ENCODE data around the gene PSEN2. TPM values are rescaled to one million over a fixed set of nuclear protein-coding genes. Genes with fewer than 3 reads are reported as not detected.

The PSEN2 gene
- total RNA-seq, 1 experiment from 2014 or later, result 17.4 TPM

DNA sequence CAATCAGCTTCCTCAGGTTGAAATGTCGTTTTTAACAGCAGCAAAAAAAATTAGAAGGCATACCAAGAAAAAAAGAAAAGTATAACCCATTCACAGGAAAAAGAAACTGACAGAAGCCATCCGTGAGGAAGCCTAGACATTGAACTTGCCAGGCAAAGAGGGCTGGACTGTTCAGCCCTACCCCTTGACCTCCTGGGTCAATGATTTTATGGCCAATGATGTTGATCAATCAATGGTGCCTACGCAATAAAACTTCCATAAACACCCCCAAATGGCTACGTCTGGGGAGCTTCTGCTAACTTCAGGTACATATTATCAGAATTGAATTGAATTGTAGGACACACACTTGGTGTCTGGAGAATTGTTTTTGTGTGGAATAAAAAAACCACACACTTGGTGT is 4.8 kb upstream of the PSEN2 start:
- whole genome bisulfite sequencing (ENCODE audit: extremely low coverage, insufficient read length, low lambda C conversion rate), result no CpG with 5 or more reads among the region's 4 CpGs
- no peaks in the 10 kb centered on the region for H3K23me2 ChIP-seq (ENCODE audit: insufficient read length, low read depth, low read length, poor library complexity, severe bottlenecking)
- no peak overlapping the region for H2BK120ac ChIP-seq (ENCODE audit: low read depth, low read length, poor library complexity, severe bottlenecking)
- peaks cover 9% of the 10 kb centered on the region; the same call in 1 of the 2 replicates for H3K4me1 ChIP-seq (ENCODE audit: insufficient read depth, low read length)
- no peak overlapping the region for H2BK12ac ChIP-seq (ENCODE audit: insufficient read length, low read depth, low read length)
- H3K14ac ChIP-seq (ENCODE audit: insufficient read depth, low read length), result no peak overlapping the region
- H2AFZ ChIP-seq (ENCODE audit: low read length), result no peak overlapping the region
- no peaks in the 10 kb centered on the region for H3K79me2 ChIP-seq (ENCODE audit: insufficient read depth, low read length)
- H3K56ac ChIP-seq (ENCODE audit: insufficient read length, low read depth, low read length), result no peak overlapping the region
- no peak overlapping the region for H4K91ac ChIP-seq (ENCODE audit: insufficient read length, low read depth, low read length)
- no peak overlapping the region for H3K9ac ChIP-seq (ENCODE audit: extremely low read depth, insufficient read length, low read length)
- Mint-ChIP-seq H3K9me3 (no peaks in the 10 kb centered on the region; a peak in 1 of 5 replicates), H3K36me3 (ENCODE audit: insufficient read depth in 1 of 3, low read depth in 3 of 3) (peaks cover 0 to 5% (median 0%) of the 10 kb centered on the region in 3 experiments; a peak in 1 of 7 replicates), H3K4me1 (peaks cover 24 to 31% of the 10 kb centered on the region in 2 experiments), H3K27me3 (ENCODE audit: low read depth) (peaks cover 15% of the 10 kb centered on the region), H3K27ac (no peak overlapping the region), H3K4me3 (no peak overlapping the region)
- no peak overlapping the region for H3K4ac ChIP-seq (ENCODE audit: low read depth, low read length)
- no peak overlapping the region for H3K18ac ChIP-seq (ENCODE audit: insufficient read length, low read depth, low read length)
- no peak overlapping the region for H3K4me2 ChIP-seq (ENCODE audit: insufficient read depth, insufficient read length, low read length)
- DNase-seq, result no peak
- H3K23ac ChIP-seq (ENCODE audit: insufficient read length, low read depth, low read length), result no peak overlapping the region
- no peak overlapping the region for H4K8ac ChIP-seq (replicated peaks; ENCODE audit: insufficient read length, low read depth, low read length)
- H3T11ph ChIP-seq (ENCODE audit: low read length), result no peak overlapping the region
- no peak overlapping the region for H4K5ac ChIP-seq (ENCODE audit: insufficient read length, low read depth, low read length)
- no peak overlapping the region for H2AK5ac ChIP-seq (ENCODE audit: insufficient read length, low read length)
- TF ChIP-seq, protein P1, sequence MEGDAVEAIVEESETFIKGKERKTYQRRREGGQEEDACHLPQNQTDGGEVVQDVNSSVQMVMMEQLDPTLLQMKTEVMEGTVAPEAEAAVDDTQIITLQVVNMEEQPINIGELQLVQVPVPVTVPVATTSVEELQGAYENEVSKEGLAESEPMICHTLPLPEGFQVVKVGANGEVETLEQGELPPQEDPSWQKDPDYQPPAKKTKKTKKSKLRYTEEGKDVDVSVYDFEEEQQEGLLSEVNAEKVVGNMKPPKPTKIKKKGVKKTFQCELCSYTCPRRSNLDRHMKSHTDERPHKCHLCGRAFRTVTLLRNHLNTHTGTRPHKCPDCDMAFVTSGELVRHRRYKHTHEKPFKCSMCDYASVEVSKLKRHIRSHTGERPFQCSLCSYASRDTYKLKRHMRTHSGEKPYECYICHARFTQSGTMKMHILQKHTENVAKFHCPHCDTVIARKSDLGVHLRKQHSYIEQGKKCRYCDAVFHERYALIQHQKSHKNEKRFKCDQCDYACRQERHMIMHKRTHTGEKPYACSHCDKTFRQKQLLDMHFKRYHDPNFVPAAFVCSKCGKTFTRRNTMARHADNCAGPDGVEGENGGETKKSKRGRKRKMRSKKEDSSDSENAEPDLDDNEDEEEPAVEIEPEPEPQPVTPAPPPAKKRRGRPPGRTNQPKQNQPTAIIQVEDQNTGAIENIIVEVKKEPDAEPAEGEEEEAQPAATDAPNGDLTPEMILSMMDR (conservative IDR thresholded peaks at IDR 0.05), result no peak
- H2BK5ac ChIP-seq (ENCODE audit: insufficient read length, low read length), result no peak overlapping the region
- no peaks in the 10 kb centered on the region for H3K79me1 ChIP-seq (ENCODE audit: insufficient read depth, low read depth, low read length, poor library complexity, severe bottlenecking)
- no peak overlapping the region for H2BK15ac ChIP-seq (ENCODE audit: low read depth, low read length)
- no peak overlapping the region for H3K27ac ChIP-seq (ENCODE audit: insufficient read length, low read depth, low read length)
- H4K20me1 ChIP-seq (ENCODE audit: control insufficient read depth, insufficient read depth, insufficient read length), result no peaks in the 10 kb centered on the region
- no peaks in the 10 kb centered on the region for H3K27me3 ChIP-seq (ENCODE audit: insufficient read depth, low read length)
- no peaks in the 10 kb centered on the region for H3K9me3 ChIP-seq (ENCODE audit: control insufficient read depth, low read depth, low read length)
- no peak overlapping the region for H2BK20ac ChIP-seq (ENCODE audit: low read depth, low read length, poor library complexity, severe bottlenecking)
